Measurements from ENCODE around the gene ANKRD11. TPM values are rescaled to one million over a fixed set of nuclear protein-coding genes. Genes with fewer than 3 reads are reported as not detected.

ANKRD11 gene
- total RNA-seq, 1 donor from 2014 or later = 64.2 TPM

GRCh38 chr16:89381788-89382187, 108.6 kb downstream of the ANKRD11 start:
- DNase-seq = no peak

GRCh38 chr16:89380681-89381080, 109.7 kb downstream of the ANKRD11 start:
- DNase-seq = no peak

- DNase-seq = no peak
These were observed 111.2 kb downstream of the ANKRD11 start for GRCh38 chr16:89378947-89379771.

GRCh38 chr16:89377453-89377848, 112.9 kb downstream of the ANKRD11 start:
- DNase-seq = no peak

- DNase-seq = no peak
These were observed 113.4 kb downstream of the ANKRD11 start for GRCh38 chr16:89376812-89377452.

- DNase-seq = no peak
These were observed 114.7 kb downstream of the ANKRD11 start for GRCh38 chr16:89375686-89376085.

- no peak for DNase-seq
These were observed 115.3 kb downstream of the ANKRD11 start for GRCh38 chr16:89375021-89375420.

GRCh38 chr16:89374393-89374960, 115.9 kb downstream of the ANKRD11 start:
- DNase-seq = no peak

GRCh38 chr16:89373355-89374110, 116.8 kb downstream of the ANKRD11 start:
- DNase-seq = no peak

- no peak for DNase-seq
These were observed 118.3 kb downstream of the ANKRD11 start for GRCh38 chr16:89371968-89372634.

GRCh38 chr16:89371386-89371785, 119.0 kb downstream of the ANKRD11 start:
- no peak for DNase-seq

GRCh38 chr16:89370601-89371000, 119.8 kb downstream of the ANKRD11 start:
- no peak for DNase-seq

- DNase-seq = no peak
These were observed 120.3 kb downstream of the ANKRD11 start for GRCh38 chr16:89370081-89370511.

- no peak for DNase-seq
These were observed 121.0 kb downstream of the ANKRD11 start for GRCh38 chr16:89369266-89369895.

- no peak for DNase-seq
These were observed 121.6 kb downstream of the ANKRD11 start for GRCh38 chr16:89368604-89369249.

- DNase-seq = no peak
These were observed 122.8 kb downstream of the ANKRD11 start for GRCh38 chr16:89367538-89367915.

- no peak for DNase-seq
These were observed 123.5 kb downstream of the ANKRD11 start for GRCh38 chr16:89366561-89367537.

GRCh38 chr16:89365996-89366395, 124.4 kb downstream of the ANKRD11 start:
- DNase-seq = no peak

- DNase-seq = no peak
These were observed 125.3 kb downstream of the ANKRD11 start for GRCh38 chr16:89365044-89365467.

- no peak for DNase-seq
These were observed 125.8 kb downstream of the ANKRD11 start for GRCh38 chr16:89364606-89365005.
